GM18907 (cell line): Measurements from ENCODE around the gene FARP2.
"Not testable (repeated sequence)": the region's sequence is repeated elsewhere in the genome, so short reads cannot be mapped to it uniquely, and the experiment has no call there.

Experiments used
- ATAC-seq: cut with Tn5 transposase; IDR thresholded peaks from one replicate; pipeline ENCODE4 v1.9.1; 2021; ENCODE audit warnings: mild to moderate bottlenecking, moderate library complexity; ENCODE audit not compliant: unreplicated experiment

The FARP2 gene

DNA sequence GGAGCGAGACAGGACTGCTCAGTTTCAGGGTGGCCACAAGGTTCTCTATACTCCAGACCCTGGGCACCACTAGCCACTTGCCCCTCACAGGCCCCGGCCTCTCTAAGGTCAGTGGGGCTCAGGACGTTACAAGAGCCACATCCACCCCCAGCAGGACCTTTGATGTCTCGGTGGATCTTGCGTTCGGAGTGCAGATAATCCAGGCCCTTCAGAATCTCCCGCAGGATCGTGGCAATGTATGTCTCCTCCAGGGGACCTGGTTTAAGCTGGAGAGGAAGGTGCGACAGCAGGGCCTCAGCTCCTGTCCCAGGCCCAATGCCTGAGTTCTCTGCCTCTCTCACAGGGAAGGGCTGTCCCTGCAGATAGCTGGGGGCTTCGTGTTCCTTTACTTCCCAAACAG, 143.9 kb downstream of the FARP2 start:
- ATAC-seq = no peak

DNA sequence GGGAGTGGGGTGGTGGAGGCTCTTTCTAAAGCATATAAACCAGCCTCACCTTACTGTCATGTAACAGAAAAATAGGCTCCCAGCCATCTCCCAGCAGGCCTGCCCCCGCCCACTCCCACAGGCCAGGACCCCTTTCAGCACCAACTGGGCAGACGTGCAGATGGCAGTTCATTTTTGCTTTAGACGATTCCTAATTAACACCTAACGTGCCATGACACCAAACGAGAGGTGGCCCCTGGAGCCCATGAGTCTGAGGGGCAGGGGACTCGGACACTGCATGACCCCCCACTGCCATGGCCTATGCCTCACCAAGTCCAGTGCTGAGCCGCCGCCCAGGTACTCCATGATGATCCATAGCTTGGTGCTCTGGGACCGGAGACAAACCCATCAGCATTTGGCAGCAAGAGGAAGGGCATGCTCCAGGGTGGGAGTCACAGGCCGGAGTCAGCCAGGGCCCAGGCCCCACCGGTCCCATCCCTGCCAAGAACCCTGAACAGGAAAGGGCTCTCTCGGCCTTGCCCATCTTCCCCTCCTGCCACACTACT, 144.4 kb downstream of the FARP2 start:
- no peak for ATAC-seq

DNA sequence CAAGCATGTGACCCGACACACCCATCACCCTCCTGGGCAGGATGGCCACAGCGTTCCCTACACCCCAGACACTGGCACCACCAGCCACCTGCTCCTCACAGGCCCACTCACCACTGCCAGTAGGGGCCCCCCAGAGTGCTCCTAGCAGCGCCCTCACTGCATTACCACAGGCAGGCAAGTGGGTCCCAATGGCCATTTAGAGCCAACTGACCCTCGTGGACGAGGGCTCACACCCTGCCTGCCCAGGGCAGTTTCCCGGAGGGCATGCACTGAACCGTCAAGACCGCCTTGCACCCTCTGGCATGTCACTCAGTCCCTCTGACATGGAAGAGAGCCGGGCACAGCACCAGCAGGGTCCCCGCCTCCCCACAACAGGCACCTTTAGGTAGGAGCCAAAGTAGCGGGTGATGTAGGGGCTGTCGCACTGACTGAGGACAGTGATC, 145.0 kb downstream of the FARP2 start:
- ATAC-seq = no peak

DNA sequence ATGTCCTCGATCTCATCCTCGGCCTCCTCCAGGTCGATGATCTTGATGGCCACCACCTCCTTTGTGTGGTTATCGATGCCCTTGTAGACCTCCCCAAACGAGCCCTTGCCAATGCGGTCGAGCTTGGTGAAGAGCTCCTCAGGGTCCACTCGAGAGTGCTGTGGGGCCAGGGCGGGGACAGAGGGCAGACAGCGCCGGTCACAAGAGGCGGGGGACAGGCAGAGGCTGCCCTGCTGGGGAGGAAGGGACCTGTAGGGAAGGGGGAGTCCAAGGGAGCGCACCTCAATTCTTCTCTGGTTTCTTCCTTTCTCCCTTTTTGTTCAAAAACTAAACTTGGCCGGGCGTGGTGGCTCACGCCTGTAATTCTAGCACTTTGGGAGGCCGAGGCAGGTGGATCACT, 145.5 kb downstream of the FARP2 start:
- ATAC-seq = no peak

DNA sequence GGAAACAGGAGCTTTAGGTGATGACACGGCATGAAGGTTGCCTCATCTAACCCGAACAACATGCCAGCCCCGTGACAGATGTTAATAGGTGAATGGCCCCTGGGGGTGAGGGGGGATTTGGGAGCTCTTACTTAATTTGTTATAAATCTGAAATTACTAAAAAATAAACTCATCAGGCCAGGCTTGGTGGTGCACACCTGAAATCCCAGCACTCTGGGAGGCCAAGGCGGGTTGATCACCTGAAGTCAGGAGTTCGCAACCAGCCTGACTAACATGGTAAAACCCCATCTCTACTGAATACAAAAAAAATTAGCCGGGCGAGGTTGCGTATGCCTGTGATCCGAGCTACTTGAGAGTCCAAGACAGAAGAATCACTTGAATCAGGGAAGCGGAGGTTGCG, 146.2 kb downstream of the FARP2 start:
- no peak for ATAC-seq

DNA sequence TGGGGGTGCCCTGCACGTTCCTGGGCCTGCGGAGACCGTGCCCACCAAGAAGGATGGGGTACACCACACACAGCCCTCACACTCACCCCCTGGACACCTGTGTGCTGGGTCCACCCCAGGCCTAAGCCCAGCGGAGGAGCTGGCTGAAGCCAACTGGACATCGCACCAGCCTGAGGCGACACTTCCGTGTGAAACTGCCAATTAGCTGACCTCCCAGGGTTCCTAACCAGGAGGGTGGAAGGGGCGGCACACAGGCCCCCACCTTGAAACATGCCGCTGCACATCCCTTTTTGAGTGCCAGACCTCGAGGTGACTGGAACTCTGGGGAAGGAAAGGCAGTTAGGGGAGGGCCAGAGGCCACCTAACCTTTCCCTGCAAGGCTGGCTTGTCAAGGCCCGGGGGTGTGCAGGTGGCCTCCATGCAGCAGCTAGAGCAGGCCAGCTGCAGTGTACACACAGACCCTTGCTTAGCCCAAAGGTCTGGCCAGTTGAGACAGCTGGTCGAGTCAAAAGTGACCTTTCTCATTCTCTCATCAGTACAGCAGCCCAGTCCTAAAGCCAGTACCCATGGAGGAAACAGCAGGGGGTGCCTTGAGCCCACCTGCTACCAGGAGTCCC, 147.8 kb downstream of the FARP2 start:
- no peak for ATAC-seq

DNA sequence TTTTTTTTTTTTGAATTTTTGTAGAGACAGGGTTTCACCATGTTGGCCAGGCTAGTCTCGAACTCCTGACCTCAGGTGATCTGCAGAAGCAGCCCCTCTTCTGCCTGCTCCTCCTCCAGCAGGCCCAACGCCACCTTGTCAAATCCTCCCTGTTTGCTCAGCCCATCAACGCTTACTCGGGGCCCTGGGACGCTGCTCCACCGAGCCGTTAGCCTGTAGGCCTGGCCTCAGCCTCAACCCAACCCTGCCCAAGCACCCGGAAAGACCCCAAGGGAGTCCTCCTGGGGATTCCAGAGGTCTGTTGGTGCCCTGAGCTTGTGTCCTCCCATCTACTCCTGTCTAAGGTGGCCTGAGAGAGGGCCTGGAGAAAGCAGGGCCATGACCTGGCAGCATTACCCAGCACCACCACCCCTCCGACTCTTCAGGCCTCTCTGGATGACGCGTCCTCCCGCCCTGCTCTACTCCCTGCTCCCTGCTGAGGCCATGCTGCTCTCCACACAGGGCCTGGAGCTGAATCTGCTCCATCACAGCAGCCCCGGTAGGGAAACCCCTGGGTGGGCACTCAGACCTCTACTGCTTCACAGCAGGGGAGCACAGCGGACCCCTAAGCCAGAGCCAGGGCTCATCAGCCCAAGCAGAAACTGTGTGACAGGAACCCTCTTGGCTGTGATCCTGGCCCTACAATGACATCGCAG, 149.1 kb downstream of the FARP2 start:
- ATAC-seq = no peak

DNA sequence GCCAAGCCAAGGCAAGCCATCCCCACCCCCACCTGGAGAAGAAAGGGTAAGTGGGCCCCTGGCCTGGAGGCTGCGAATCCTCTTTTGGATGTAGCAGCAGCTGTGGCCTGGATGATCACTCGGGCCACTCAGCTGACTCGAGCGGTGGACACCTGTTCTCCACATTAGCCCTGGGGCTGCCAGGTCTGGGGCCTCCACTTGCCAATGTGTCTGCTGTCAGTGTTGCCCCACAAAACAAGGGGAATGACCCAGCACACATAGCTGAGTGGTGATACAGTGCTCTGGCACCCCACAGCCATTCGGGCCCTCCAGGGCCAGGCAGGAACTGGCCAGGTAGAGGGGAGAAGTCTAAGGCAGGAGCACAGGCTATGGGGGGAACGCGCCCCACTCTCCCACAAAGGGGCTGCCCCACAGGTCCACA, 149.7 kb downstream of the FARP2 start:
- ATAC-seq = no peak

DNA sequence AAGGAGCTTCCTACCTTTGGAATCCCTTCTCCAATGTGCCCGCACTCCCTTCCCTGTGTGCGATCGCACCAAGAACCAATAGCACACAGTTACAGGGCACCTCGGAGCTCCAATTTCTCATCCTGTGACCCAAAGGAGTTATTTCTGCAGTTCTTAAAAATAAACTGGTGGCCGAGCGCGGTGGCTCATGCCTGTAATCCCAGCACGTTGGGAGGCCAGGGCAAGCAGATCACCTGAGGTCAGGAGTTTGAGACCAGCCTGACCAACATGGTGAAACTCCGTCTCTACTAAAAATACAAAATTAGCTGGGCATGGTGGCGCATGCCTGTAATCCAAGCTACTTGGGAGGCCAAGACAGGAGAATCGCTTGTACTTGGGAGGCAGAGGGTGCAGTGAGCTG, 150.2 kb downstream of the FARP2 start:
- not testable (repeated sequence) for ATAC-seq

DNA sequence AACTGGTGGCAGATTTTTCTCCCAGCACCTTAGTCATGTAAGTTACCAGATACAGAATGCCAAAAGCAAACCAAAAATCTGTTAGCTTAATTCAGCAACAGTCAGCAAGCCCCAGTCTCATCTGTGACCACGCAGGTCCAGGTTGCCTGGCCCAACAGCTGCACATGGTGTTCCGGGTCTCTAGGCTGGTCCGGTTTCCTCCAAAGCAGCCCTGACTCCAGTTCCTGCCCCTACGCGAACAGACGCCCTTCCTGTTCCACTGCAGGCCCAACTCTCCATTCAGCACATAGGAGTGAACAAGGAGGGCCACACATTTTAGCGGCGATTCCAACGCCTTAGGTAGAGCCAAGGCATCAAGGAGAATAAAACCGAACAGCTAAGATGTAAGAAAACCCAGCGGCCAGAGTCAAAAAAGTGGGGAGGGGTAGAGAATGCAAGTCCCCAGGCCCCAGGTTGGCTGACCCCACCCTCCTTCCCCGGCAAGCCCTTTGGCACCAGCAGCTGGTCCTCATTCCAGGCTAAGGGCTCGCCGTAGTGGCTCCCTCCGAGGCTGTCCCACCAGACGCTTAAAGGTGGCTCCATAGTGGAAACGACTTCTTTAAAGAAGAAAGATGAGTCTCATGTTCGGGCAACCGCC, 150.8 kb downstream of the FARP2 start:
- ATAC-seq = no peak

DNA sequence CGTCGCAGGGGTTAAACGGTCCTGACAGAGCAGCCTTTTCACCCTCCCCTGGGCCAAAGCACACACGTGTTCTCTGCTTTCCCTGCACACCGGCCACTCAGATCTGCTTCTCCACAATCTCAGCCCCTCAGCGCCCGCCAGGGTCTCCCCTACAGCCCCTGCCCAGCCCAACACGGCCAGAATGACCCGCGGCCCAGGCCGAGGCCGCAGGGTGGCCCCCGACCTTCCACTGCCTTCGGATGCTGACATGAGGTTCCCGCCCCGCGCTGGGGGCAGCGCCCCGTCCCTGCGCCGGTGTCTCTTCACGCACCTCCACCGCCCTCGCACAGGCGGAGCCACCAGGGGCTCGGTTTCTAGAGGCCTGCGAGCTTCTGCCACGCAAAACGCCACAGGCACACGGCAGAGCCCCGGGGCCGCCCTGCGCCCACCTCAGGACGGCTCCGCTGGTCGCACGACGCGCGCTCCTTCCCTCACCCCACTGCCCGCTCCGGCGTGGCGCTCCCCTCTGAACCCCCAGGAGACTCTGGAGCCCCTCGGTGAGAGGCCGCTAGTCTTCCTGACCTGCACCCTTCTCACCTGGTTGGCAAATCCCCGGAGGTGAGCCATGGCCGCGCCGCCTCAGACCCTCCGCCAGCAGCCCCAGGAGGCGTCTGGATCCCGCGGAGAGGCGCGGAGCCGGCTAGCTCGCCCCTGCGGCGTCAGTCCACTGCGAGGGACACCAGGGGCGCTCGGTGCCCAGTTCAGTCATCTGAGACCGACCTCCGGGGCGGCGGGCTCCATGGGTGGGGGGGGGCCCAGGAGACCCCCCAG, 151.6 kb downstream of the FARP2 start:
- peak; percentile 28 for ATAC-seq

DNA sequence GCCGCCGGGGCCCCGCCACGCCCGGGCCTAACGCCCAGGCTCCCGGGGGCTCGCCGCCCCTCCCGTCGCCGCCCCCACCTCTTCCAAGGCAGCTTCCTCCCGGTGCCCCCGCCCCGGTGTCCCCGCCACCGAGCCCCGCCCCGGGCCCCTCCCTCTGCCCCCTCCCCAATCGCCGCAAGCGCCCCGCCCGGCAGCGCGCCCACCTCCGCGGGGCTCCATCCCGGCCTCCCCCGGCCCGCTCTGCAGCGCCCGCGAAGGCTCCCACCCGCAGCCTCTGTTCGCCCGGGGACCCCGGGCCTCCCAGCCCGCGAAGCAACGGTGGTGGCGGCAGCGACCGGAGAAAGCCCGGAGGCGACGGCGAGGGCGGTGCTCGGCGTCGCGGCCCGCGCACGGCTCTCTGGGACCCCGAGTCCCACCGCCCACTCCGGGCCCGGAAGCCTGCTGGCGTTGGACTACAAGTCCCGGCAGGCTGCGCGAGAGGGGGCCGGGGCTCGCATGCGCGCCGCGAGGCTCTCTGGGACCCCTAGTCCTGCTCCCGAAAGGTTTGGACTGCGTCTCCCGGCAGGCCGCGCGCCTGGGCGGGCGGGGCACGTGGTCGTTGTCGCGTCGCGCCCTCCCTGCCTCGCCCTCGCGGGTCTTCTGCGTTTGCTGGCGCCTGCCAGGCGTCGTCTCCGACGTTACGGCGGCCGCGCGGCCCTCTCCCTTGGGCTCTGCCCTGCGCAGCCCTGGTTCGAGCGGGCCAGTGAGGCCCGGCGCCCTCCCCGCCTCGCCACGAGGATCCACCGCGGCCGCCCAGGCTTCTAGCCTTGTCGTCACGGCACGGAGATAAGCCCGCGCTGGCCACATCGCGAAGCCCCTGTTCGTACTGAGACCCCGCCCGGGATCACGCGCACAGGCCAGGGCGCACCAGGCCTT, 152.4 kb downstream of the FARP2 start, which contains the start of gene STK25:
TSS of gene STK25 (minus strand) at position 345 of the 915 bp plus-strand sequence. CDS start 549 bp downstream, outside the sequence.
- ATAC-seq = peak; percentile 92

DNA sequence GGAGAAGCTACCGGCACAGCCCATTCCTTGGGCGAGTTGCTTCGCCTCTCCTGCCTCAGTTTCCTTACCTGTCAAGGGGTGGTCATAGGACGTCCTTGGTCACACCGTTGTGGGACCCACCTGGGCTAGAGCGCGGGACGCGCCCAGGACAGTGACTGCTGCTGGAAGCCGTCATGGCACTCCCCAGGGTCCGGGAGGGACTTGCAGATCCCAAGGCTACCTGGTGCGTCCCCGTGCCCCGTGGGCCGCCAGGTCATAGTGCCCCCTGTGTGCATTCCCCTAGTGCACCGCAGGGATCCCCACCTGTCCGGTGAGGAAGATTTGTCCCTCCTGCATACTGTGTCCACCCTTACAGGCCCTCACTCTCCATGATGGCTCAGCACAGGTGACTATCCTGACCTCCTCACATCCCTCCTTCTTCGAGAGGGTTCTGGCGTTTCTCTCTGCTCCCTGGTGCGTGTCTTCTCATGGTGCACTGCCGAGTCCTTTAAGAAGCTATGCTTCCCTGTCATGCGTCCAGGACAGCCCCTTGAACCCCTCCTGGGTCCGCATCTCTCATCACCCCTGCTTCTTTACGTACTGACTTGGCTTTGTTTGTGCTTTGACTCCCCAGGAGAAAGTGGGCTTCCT, 153.2 kb downstream of the FARP2 start:
- peak; percentile 1 for ATAC-seq

DNA sequence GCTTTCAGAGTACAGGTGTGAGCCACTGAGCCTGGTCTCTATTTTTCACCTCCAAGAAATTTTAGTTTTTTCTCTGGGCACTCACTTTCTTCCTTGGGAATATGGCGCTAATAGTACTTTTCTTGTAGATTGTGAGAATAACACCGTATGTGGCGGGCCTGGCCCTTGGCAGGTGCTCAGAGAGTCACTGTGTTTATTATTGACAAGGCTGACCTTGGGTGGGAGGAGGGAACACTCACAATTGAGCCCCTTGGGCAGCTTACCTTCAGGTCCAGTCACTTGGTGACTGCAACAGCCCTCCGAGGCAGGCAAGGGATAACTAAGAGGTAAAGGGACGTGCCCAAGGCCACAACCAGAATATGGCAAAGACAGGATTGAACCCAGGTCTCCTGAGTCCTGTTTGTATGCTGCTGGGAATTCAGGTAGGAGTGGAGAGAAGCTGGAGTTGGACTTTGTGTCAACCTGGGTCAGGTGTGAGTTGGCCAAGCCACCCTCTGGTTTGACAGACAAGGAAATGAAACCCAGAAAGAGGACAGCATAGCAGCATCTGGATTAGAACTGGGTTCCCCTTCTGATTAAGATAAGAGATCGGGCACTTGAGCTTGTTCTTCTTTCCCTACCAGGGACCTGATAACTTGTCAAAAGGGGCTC, 155.1 kb downstream of the FARP2 start:
- ATAC-seq = no peak

DNA sequence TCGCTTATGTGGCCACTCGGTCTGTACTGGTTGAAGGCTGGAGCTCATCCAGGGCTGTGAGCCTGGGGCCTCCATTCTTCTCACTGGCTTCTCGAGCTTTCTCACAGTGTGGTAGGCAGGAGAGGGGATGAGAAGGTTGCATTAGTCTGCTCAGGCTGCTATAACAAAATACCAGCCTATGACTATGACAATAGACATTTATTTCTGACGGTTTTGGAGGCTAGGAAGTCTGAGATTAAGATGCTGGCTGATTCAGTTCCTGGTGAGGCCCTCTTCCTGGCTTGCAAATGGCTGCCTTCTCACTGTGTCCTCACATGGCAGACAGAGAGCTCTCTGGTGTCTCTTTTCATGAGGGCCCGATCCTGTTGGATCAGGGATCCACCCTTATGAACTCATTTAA, 158.5 kb downstream of the FARP2 start:
- no peak for ATAC-seq

DNA sequence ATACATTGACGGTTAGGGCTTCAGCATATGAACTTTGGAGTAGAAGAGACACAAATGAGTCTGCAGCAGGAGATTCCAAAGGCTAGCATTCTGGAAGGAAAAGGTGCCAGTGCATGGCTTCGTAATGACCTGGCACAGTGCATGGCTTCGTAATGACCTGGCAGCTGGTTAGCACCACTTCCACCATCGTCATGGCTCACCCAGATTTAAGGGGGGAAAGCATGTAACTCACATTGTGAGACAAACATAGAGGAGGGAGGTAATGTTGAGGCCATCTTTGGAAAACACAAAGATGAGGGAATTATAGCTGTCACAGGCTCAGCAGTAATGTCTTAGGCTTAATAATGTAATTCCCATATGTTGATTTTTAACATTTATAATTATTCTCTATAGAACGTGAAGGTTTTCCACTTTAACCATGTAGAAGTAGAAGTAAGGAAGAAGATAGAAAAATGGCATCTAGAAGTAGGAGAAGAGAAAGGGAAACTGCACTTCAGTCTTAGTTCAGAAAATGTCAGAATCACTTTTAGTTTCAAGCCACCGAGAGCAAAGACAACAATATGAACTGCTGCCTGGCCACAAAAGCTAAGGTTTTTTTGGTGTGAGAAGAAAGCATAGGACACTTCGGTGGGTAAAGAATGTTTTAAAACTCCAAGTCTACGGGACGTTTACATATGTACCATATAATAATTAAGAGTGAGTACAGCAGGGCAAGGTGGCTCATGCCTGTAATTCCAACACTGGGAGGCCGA, 159.1 kb downstream of the FARP2 start:
- peak; percentile 61 for ATAC-seq

DNA sequence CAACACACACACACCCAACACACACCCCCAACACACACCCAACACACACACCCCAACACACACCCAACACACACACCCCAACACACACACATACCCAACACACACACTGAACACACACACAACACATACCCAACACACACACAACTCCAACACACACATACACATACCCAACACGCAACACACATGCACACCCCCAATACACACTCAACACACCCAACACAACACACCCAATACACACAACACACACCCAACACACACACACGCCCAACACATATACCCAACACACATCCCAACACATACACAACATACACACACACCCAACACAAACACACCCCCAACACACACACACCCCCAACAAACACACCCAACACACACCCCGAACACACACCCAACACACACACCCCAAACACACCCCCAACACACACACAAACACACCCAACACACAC, 160.5 kb downstream of the FARP2 start:
- ATAC-seq = no peak

DNA sequence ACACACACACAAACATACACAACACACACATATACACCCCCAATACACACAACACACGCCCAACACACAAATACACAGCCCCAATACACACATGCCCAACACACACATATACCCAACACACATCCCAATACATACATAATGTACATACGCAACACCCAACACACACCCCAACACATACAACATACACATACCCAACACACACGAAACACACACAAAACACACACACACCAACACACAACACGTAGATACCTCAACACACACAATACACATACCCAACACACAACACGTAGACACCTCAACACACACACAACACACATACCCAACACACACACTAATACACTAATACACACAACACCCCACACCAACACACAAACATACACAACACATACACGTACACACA, 161.2 kb downstream of the FARP2 start:
- no peak for ATAC-seq
